ENCODE data around the gene DUS1L.

DNA sequence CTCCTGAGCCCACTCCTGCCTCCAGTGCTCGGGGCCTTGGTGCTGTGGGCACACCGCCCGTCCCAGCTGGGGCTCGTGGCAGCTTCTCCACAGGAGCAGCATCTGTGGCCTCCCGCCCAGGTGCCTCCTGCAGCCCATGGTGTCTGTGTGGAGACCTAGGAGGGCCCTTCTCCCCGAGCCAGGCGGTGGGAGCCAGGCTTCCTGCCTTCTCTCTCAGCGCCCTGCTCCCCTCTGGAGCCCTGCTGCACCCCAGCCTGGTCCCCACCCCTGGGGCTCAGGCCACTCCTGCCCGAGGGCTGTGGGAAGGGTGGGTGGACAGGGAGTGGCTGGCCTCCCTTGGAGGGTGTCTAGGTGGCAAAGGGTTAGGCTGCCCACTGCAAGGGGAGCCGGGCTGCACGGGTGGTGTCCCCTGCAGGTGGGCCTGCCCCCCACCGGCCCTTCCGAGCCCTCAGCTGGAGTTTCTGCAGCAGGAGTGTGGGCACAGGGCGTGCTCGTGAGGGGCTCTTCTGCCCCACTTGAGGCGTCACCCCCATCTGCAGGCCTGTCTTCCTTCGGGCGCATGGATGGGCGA lies 53.9 kb downstream of the DUS1L start:
- TF ChIP-seq, protein P1, sequence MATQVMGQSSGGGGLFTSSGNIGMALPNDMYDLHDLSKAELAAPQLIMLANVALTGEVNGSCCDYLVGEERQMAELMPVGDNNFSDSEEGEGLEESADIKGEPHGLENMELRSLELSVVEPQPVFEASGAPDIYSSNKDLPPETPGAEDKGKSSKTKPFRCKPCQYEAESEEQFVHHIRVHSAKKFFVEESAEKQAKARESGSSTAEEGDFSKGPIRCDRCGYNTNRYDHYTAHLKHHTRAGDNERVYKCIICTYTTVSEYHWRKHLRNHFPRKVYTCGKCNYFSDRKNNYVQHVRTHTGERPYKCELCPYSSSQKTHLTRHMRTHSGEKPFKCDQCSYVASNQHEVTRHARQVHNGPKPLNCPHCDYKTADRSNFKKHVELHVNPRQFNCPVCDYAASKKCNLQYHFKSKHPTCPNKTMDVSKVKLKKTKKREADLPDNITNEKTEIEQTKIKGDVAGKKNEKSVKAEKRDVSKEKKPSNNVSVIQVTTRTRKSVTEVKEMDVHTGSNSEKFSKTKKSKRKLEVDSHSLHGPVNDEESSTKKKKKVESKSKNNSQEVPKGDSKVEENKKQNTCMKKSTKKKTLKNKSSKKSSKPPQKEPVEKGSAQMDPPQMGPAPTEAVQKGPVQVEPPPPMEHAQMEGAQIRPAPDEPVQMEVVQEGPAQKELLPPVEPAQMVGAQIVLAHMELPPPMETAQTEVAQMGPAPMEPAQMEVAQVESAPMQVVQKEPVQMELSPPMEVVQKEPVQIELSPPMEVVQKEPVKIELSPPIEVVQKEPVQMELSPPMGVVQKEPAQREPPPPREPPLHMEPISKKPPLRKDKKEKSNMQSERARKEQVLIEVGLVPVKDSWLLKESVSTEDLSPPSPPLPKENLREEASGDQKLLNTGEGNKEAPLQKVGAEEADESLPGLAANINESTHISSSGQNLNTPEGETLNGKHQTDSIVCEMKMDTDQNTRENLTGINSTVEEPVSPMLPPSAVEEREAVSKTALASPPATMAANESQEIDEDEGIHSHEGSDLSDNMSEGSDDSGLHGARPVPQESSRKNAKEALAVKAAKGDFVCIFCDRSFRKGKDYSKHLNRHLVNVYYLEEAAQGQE (IDR thresholded peaks at IDR 0.05; ENCODE audit: low read depth, low read length): no peak
- no peak for TF ChIP-seq TAF1 (IDR thresholded peaks at IDR 0.05; ENCODE audit: borderline replicate concordance, low read depth, low read length)
